Measurements from ENCODE around the gene PPP1R14D.
"Not testable (repeated sequence)": the region's sequence is repeated elsewhere in the genome, so short reads cannot be mapped to it uniquely, and the experiment has no call there.

PPP1R14D gene

GRCh38 chr15:40828447-40829036, at the start of gene PPP1R14D:
TSS of gene PPP1R14D (minus strand) at chr15:40828708. CDS start at chr15:40828641, 67 bp downstream.
- no peak for DNase-seq

GRCh38 chr15:40877694-40878093, 49.2 kb upstream of the PPP1R14D start:
- DNase-seq: no peak

GRCh38 chr15:40875991-40876730, 47.7 kb upstream of the PPP1R14D start:
- DNase-seq: no peak

GRCh38 chr15:40873694-40874561, 45.4 kb upstream of the PPP1R14D start, which contains the start of gene RHOV:
TSS of gene RHOV (minus strand) at chr15:40874234. CDS start at chr15:40874139, 95 bp downstream.
- DNase-seq: peak; percentile 57

GRCh38 chr15:40872791-40873693, 44.5 kb upstream of the PPP1R14D start:
- DNase-seq: no peak

- DNase-seq: peak; percentile 39
These were observed 43.5 kb upstream of the PPP1R14D start for GRCh38 chr15:40871749-40872617.

- DNase-seq: no peak
These were observed 42.2 kb upstream of the PPP1R14D start for GRCh38 chr15:40870716-40871115.

- DNase-seq: no peak
These were observed 41.2 kb upstream of the PPP1R14D start for GRCh38 chr15:40869686-40870085.

GRCh38 chr15:40867199-40867598, 38.7 kb upstream of the PPP1R14D start:
- DNase-seq: no peak

GRCh38 chr15:40863660-40864270, 35.3 kb upstream of the PPP1R14D start:
- no peak for DNase-seq

GRCh38 chr15:40861147-40861546, 32.6 kb upstream of the PPP1R14D start:
- DNase-seq: not testable (repeated sequence)

- DNase-seq: no peak
These were observed 30.8 kb upstream of the PPP1R14D start for GRCh38 chr15:40859206-40859851.

- DNase-seq: no peak
These were observed 30.2 kb upstream of the PPP1R14D start for GRCh38 chr15:40858706-40859105.

GRCh38 chr15:40857601-40858341, 29.3 kb upstream of the PPP1R14D start:
- peak; percentile 40 for DNase-seq

- no peak for DNase-seq
These were observed 28.2 kb upstream of the PPP1R14D start for GRCh38 chr15:40856746-40857145.

- no peak for DNase-seq
These were observed 27.3 kb upstream of the PPP1R14D start for GRCh38 chr15:40855706-40856234.

- DNase-seq: no peak
These were observed 25.7 kb upstream of the PPP1R14D start for GRCh38 chr15:40854161-40854560.

- DNase-seq: no peak
These were observed 24.9 kb upstream of the PPP1R14D start for GRCh38 chr15:40853241-40853890.

- no peak for DNase-seq
These were observed 24.0 kb upstream of the PPP1R14D start for GRCh38 chr15:40852529-40852928.
